ENCODE measurements around the gene DIP2C.
"Not testable (repeated sequence)": the region's sequence is repeated elsewhere in the genome, so short reads cannot be mapped to it uniquely, and the experiment has no call there.

DIP2C gene

GRCh38 chr10:718143-718700 is 28.8 kb upstream of the DIP2C start:
- H3K36me3 ChIP-seq (ENCODE audit: control insufficient read depth, insufficient read depth, low read length, severe bottlenecking): no peaks in the 10 kb centered on the region
- peaks cover 14% of the 10 kb centered on the region for H3K27me3 ChIP-seq (replicated peaks; ENCODE audit: control insufficient read depth, insufficient read depth, low read length)
- H3K4me1 ChIP-seq (ENCODE audit: control insufficient read depth, insufficient read depth, low read length): no peaks in the 10 kb centered on the region
- H3K9me3 ChIP-seq (ENCODE audit: control insufficient read depth, low read length): peaks cover 20% of the 10 kb centered on the region
- H3K9ac ChIP-seq (ENCODE audit: low read length): no peak overlapping the region
- no peak for DNase-seq (ENCODE audit: low read depth)
- no peak overlapping the region for H3K4me3 ChIP-seq (ENCODE audit: low read length)

GRCh38 chr10:717458-717857 is 28.0 kb upstream of the DIP2C start:
- Histone ChIP-seq H3K27me3 (replicated peaks; ENCODE audit: control insufficient read depth, insufficient read depth, low read length) (peaks cover 14% of the 10 kb centered on the region), H3K36me3 (ENCODE audit: control insufficient read depth, insufficient read depth, low read length, severe bottlenecking) (no peaks in the 10 kb centered on the region), H3K9ac (ENCODE audit: low read length) (no peak overlapping the region), H3K4me3 (ENCODE audit: low read length) (no peak overlapping the region), H3K9me3 (ENCODE audit: control insufficient read depth, low read length) (peaks cover 20% of the 10 kb centered on the region), H3K4me1 (ENCODE audit: control insufficient read depth, insufficient read depth, low read length) (no peaks in the 10 kb centered on the region)
- no peak for DNase-seq (ENCODE audit: low read depth)

GRCh38 chr10:716821-717220 is 27.4 kb upstream of the DIP2C start:
- H3K9ac ChIP-seq (ENCODE audit: low read length): no peak overlapping the region
- no peak overlapping the region for H3K4me3 ChIP-seq (ENCODE audit: low read length)
- DNase-seq (ENCODE audit: low read depth): no peak
- H3K27me3 ChIP-seq (replicated peaks; ENCODE audit: control insufficient read depth, insufficient read depth, low read length): peaks cover 14% of the 10 kb centered on the region
- H3K9me3 ChIP-seq (ENCODE audit: control insufficient read depth, low read length): peaks cover 20% of the 10 kb centered on the region
- no peaks in the 10 kb centered on the region for H3K4me1 ChIP-seq (ENCODE audit: control insufficient read depth, insufficient read depth, low read length)
- no peaks in the 10 kb centered on the region for H3K36me3 ChIP-seq (ENCODE audit: control insufficient read depth, insufficient read depth, low read length, severe bottlenecking)

GRCh38 chr10:714214-714613 is 24.7 kb upstream of the DIP2C start:
- no peak for DNase-seq (ENCODE audit: low read depth)
- Histone ChIP-seq H3K27me3 (replicated peaks; ENCODE audit: control insufficient read depth, insufficient read depth, low read length) (peaks cover 6% of the 10 kb centered on the region), H3K4me1 (ENCODE audit: control insufficient read depth, insufficient read depth, low read length) (no peaks in the 10 kb centered on the region), H3K4me3 (ENCODE audit: low read length) (no peak overlapping the region), H3K9ac (ENCODE audit: low read length) (no peak overlapping the region), H3K9me3 (ENCODE audit: control insufficient read depth, low read length) (peaks cover 20% of the 10 kb centered on the region), H3K36me3 (ENCODE audit: control insufficient read depth, insufficient read depth, low read length, severe bottlenecking) (no peaks in the 10 kb centered on the region)

GRCh38 chr10:712575-712974 is 23.1 kb upstream of the DIP2C start:
- Histone ChIP-seq H3K27me3 (replicated peaks; ENCODE audit: control insufficient read depth, insufficient read depth, low read length) (peaks cover 1% of the 10 kb centered on the region), H3K9me3 (ENCODE audit: control insufficient read depth, low read length) (peaks cover 20% of the 10 kb centered on the region), H3K4me3 (ENCODE audit: low read length) (no peak overlapping the region), H3K9ac (ENCODE audit: low read length) (no peak overlapping the region), H3K4me1 (ENCODE audit: control insufficient read depth, insufficient read depth, low read length) (no peaks in the 10 kb centered on the region), H3K36me3 (ENCODE audit: control insufficient read depth, insufficient read depth, low read length, severe bottlenecking) (no peaks in the 10 kb centered on the region)
- no peak for DNase-seq (ENCODE audit: low read depth)

- Histone ChIP-seq H3K4me3 (ENCODE audit: low read length) (no peak overlapping the region), H3K4me1 (ENCODE audit: control insufficient read depth, insufficient read depth, low read length) (no peaks in the 10 kb centered on the region), H3K36me3 (ENCODE audit: control insufficient read depth, insufficient read depth, low read length, severe bottlenecking) (no peaks in the 10 kb centered on the region), H3K9ac (ENCODE audit: low read length) (no peak overlapping the region), H3K9me3 (ENCODE audit: control insufficient read depth, low read length) (peaks cover 20% of the 10 kb centered on the region), H3K27me3 (replicated peaks; ENCODE audit: control insufficient read depth, insufficient read depth, low read length) (peaks cover 6% of the 10 kb centered on the region)
- no peak for DNase-seq (ENCODE audit: low read depth)
Observed at GRCh38 chr10:712089-712488, 22.6 kb upstream of the DIP2C start.

GRCh38 chr10:707861-708260 is 18.4 kb upstream of the DIP2C start:
- Histone ChIP-seq H3K9me3 (ENCODE audit: control insufficient read depth, low read length) (peaks cover 8% of the 10 kb centered on the region), H3K9ac (ENCODE audit: low read length) (no peak overlapping the region), H3K27me3 (replicated peaks; ENCODE audit: control insufficient read depth, insufficient read depth, low read length) (peaks cover 10% of the 10 kb centered on the region), H3K36me3 (ENCODE audit: control insufficient read depth, insufficient read depth, low read length, severe bottlenecking) (no peaks in the 10 kb centered on the region), H3K4me3 (ENCODE audit: low read length) (no peak overlapping the region), H3K4me1 (ENCODE audit: control insufficient read depth, insufficient read depth, low read length) (no peaks in the 10 kb centered on the region)
- no peak for DNase-seq (ENCODE audit: low read depth)

GRCh38 chr10:707456-707855 is 18.0 kb upstream of the DIP2C start:
- Histone ChIP-seq H3K27me3 (replicated peaks; ENCODE audit: control insufficient read depth, insufficient read depth, low read length) (peaks cover 14% of the 10 kb centered on the region), H3K9me3 (ENCODE audit: control insufficient read depth, low read length) (peaks cover 10% of the 10 kb centered on the region), H3K36me3 (ENCODE audit: control insufficient read depth, insufficient read depth, low read length, severe bottlenecking) (no peaks in the 10 kb centered on the region), H3K4me1 (ENCODE audit: control insufficient read depth, insufficient read depth, low read length) (no peaks in the 10 kb centered on the region), H3K4me3 (ENCODE audit: low read length) (no peak overlapping the region), H3K9ac (ENCODE audit: low read length) (no peak overlapping the region)
- DNase-seq (ENCODE audit: low read depth): no peak

- Histone ChIP-seq H3K36me3 (ENCODE audit: control insufficient read depth, insufficient read depth, low read length, severe bottlenecking) (no peaks in the 10 kb centered on the region), H3K4me3 (ENCODE audit: low read length) (no peak overlapping the region), H3K9ac (ENCODE audit: low read length) (no peak overlapping the region), H3K9me3 (ENCODE audit: control insufficient read depth, low read length) (peaks cover 10% of the 10 kb centered on the region), H3K27me3 (replicated peaks; ENCODE audit: control insufficient read depth, insufficient read depth, low read length) (peaks cover 46% of the 10 kb centered on the region), H3K4me1 (ENCODE audit: control insufficient read depth, insufficient read depth, low read length) (no peaks in the 10 kb centered on the region)
- no peak for DNase-seq (ENCODE audit: low read depth)
Observed at GRCh38 chr10:703118-703517, 13.7 kb upstream of the DIP2C start.

- H3K4me1 ChIP-seq (ENCODE audit: control insufficient read depth, insufficient read depth, low read length); DNase-seq (ENCODE audit: low read depth); H3K4me3 ChIP-seq (ENCODE audit: low read length); H3K9ac ChIP-seq (ENCODE audit: low read length); H3K36me3 ChIP-seq (ENCODE audit: control insufficient read depth, insufficient read depth, low read length, severe bottlenecking): not testable (repeated sequence)
- Histone ChIP-seq H3K9me3 (ENCODE audit: control insufficient read depth, low read length) (peaks cover 10% of the 10 kb centered on the region), H3K27me3 (replicated peaks; ENCODE audit: control insufficient read depth, insufficient read depth, low read length) (peaks cover 55% of the 10 kb centered on the region)
Observed at GRCh38 chr10:700183-700582, 10.7 kb upstream of the DIP2C start.

GRCh38 chr10:697097-697875 is 7.8 kb upstream of the DIP2C start:
- no peaks in the 10 kb centered on the region for H3K36me3 ChIP-seq (ENCODE audit: control insufficient read depth, insufficient read depth, low read length, severe bottlenecking)
- H3K4me3 ChIP-seq (ENCODE audit: low read length): no peak overlapping the region
- H3K27me3 ChIP-seq (replicated peaks; ENCODE audit: control insufficient read depth, insufficient read depth, low read length): peaks cover 53% of the 10 kb centered on the region
- no peaks in the 10 kb centered on the region for H3K9me3 ChIP-seq (ENCODE audit: control insufficient read depth, low read length)
- H3K4me1 ChIP-seq (ENCODE audit: control insufficient read depth, insufficient read depth, low read length): no peaks in the 10 kb centered on the region
- H3K9ac ChIP-seq (ENCODE audit: low read length): no peak overlapping the region
- DNase-seq (ENCODE audit: low read depth): no peak

GRCh38 chr10:695396-695795 is 5.9 kb upstream of the DIP2C start:
- H3K4me3 ChIP-seq (ENCODE audit: low read length): no peak overlapping the region
- peaks cover 40% of the 10 kb centered on the region for H3K27me3 ChIP-seq (replicated peaks; ENCODE audit: control insufficient read depth, insufficient read depth, low read length)
- no peak for DNase-seq (ENCODE audit: low read depth)

More at GRCh38 chr10:695396-695795, 5.9 kb upstream of the DIP2C start:
- H3K9ac ChIP-seq (ENCODE audit: low read length): no peak overlapping the region
- H3K36me3 ChIP-seq (ENCODE audit: control insufficient read depth, insufficient read depth, low read length, severe bottlenecking): no peaks in the 10 kb centered on the region
- no peaks in the 10 kb centered on the region for H3K9me3 ChIP-seq (ENCODE audit: control insufficient read depth, low read length)
- peaks cover 2% of the 10 kb centered on the region for H3K4me1 ChIP-seq (ENCODE audit: control insufficient read depth, insufficient read depth, low read length)

Measured in adipocyte (in vitro differentiated cells).